Erythroblast (primary cell): ENCODE measurements around the gene TRPV4.

Source experiments
- GATA1 ChIP-seq: IDR thresholded peaks from 2 replicates; pipeline ENCODE4 v1.6.1; 2011; ENCODE audit warnings: low read depth, mild to moderate bottlenecking, control low read depth, low read length, moderate library complexity
- POLR2A ChIP-seq: IDR thresholded peaks from 2 replicates; pipeline ENCODE4 v1.6.1; 2011; ENCODE audit warnings: mild to moderate bottlenecking, low read length

- TF ChIP-seq POLR2A (no peak), GATA1 (no peak)
Observed at GRCh38 chr12:109818905-109819500, 14.2 kb downstream of the TRPV4 start.
